Aorta (tissue), 4 donors: ENCODE measurements around the gene A4GALT. TPM values are rescaled to one million over a fixed set of nuclear protein-coding genes. Genes with fewer than 3 reads are reported as not detected.

Experiments used
- polyA plus RNA-seq, 2 donors: library from polyadenylated mRNA; stranded (reverse); fragments of 200-250 nt; gene quantifications; one replicate each; pipeline ENCODE4 v1.2.3, GENCODE V29; 2013
- total RNA-seq, 2 donors: library from RNA; stranded (reverse); fragmentation: NEBNext Ultra II Directional; extraction: Animal tissue kit (Norgen Biotek cat#: 25700); gene quantifications; one replicate each; pipeline ENCODE4 v1.2.1, GENCODE V29; 2021
- donor health status: healthy with polysubstance abuse.
- donor health status: Bipolar disorder and iron deficiency.
- donor health status: DM: no; HTN: no; CAD: no.
- donor health status: DM: yes; HTN: yes; CAD: no.

A4GALT gene
- total and polyA plus RNA-seq, 4 donors = 15.8 to 75.8 (median 67.2) TPM

Other genes starting within 250 kb of the A4GALT start
- gene RRP7A, start 201.1 kb downstream of the A4GALT start, total RNA-seq = 10 to 100 TPM; 36.0 to 38.9 TPM
- 10 to 100 TPM in 1 of 2 donors, 1 to 10 TPM in 1; 5.3 to 20.3 TPM for gene RRP7A, start 201.1 kb downstream of the A4GALT start, polyA plus RNA-seq
- gene SERHL2, start 166.9 kb downstream of the A4GALT start, total RNA-seq = 1 to 10 TPM; 2.0 to 2.9 TPM
- gene SERHL2, start 166.9 kb downstream of the A4GALT start, polyA plus RNA-seq = 1 to 10 TPM; 1.6 to 4.2 TPM
- 10 to 100 TPM; 49.2 to 49.6 TPM for gene POLDIP3, start 106.0 kb downstream of the A4GALT start, total RNA-seq
- gene POLDIP3, start 106.0 kb downstream of the A4GALT start, polyA plus RNA-seq = 10 to 100 TPM; 26.0 to 32.9 TPM
- 1 to 10 TPM; 1.5 to 2.7 TPM for gene ATP5MGL, start 80.3 kb downstream of the A4GALT start, total RNA-seq
- not detected for gene ATP5MGL, start 80.3 kb downstream of the A4GALT start, polyA plus RNA-seq
- gene CYB5R3, start 71.5 kb downstream of the A4GALT start, total RNA-seq = 100 to 1,000 TPM; 430 to 444 TPM
- 100 to 1,000 TPM; 346 to 756 TPM for gene CYB5R3, start 71.5 kb downstream of the A4GALT start, polyA plus RNA-seq
- 10 to 100 TPM; 45.9 to 60.5 TPM for gene ARFGAP3, start 136.4 kb upstream of the A4GALT start, total RNA-seq
- gene ARFGAP3, start 136.4 kb upstream of the A4GALT start, polyA plus RNA-seq = 10 to 100 TPM; 40.1 to 43.7 TPM